Kidney capillary endothelial cell (primary cell): ENCODE data around the gene NR3C2.
"Not testable (repeated sequence)": the region's sequence is repeated elsewhere in the genome, so short reads cannot be mapped to it uniquely, and the experiment has no call there.

Source experiments
- DNase-seq: peaks from one replicate; pipeline ENCODE4 v3.0.0-alpha.2; 2018; ENCODE audit warnings: low spot score

Gene NR3C2

DNA sequence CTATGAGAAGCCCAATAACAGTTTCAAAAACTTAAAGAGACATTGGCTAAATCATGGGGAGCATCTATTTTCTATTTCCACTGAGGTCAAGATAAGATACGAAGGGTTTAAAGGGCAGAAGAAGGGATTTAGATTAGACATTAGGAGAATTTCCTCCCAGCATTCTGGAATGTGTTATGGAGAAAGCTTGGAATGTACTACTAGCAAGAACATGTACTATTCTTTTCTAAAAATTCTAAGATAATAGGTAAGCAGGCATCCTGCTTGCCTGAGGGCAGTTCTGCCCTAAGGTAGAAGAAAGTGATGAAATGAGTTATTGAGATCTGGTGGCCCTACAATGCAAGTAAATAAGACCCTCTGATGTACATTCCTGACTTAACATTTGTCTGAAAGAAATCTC is 279.2 kb downstream of the NR3C2 start:
- DNase-seq, result no peak

DNA sequence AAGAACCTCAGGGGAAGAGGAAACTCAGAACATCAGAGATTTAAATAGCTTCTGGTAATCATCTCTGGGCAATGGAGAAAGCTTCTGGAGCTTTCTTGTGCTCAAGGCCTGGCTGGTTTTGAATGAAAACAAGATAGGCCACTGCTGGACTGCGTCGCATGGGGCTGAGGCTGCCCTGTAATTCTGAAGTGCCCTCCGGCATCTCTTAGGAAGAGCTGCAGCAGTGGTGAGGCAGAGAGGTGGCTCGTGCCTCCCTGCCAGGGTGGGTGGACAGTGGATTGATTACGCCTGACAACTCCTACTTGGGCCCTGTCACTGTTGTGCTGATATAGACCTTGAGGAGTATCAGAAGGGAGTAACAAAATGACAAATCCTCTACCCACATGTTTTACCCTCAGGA is 279.7 kb downstream of the NR3C2 start:
- DNase-seq, result no peak

DNA sequence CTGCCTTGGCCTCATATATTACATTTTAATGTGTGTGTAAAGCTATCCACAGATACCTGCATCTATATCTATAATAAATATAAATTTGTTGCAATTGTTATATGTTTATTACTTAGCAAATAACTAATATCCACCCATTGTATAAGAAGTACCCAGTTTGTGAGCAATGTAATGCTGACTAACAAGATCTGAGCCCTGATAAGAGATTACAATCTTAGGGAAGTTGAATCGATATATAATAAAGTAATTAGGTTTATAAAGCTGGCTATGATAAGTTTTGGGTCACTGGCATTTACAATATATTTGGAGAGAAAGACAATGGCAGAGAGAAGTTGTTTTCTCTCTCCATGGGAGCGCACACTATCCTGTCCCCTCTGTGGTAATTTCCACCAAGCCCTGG is 280.6 kb downstream of the NR3C2 start:
- no peak for DNase-seq

DNA sequence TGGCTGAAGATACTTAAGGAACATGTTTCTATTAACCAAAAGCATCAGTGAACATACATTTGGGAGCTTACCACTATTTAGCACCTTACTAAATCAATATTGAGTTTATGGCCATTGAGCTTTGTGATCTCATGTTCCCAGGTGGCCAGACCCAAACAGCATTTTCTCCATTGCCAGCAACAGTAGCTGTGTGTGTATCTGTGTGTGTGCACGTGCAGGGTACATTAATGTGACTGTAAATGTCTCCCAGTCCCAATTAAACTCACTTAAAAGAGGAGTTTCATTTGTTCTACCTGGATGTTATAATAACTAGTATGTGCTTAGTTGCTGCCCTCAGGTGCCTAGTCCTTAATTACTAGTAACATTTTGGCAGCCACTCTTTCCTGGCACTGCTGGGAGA is 282.4 kb downstream of the NR3C2 start:
- DNase-seq, result no peak

GRCh38 chr4:148154769-148155168 is 287.4 kb downstream of the NR3C2 start:
- DNase-seq, result no peak

GRCh38 chr4:148152868-148153625 is 289.2 kb downstream of the NR3C2 start:
- no peak for DNase-seq

DNA sequence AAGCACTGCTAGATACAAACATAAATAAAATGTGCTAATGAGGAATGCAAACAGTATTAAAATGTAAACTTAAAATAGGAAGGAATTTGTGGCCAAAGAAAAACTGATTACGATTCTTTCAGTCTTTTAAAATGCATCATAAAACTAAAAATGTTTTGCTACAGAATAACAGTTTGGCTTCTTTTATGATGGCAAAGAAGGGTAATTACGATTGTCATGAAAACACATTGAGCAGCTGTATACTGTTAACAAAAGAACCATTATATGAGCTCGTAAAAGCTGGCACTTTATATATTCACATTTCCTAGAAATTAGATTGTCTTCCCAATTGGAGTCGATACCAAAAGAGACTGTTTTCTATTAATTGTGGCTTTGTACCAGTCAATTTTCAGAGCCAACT is 290.4 kb downstream of the NR3C2 start:
- DNase-seq, result no peak

DNA sequence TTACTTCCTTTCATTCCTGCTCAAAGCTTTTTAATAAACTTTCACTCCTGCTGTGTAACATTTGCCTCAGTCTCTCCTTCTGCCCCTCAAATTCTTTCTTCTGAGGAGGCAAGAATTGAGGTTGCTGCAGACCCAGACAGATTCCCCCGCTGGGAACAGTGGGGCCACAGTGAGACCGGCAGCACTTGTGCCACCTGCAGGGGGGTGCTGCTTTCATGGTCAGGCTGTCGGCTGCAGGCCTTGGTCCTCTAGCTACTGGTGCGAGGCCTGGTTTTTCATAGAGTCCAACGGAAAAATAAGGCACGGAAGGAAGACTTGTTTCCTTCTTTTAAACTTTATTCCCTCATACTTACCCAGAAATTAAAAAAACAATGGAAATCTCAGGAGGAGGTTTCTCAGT is 296.7 kb downstream of the NR3C2 start:
- no peak for DNase-seq

DNA sequence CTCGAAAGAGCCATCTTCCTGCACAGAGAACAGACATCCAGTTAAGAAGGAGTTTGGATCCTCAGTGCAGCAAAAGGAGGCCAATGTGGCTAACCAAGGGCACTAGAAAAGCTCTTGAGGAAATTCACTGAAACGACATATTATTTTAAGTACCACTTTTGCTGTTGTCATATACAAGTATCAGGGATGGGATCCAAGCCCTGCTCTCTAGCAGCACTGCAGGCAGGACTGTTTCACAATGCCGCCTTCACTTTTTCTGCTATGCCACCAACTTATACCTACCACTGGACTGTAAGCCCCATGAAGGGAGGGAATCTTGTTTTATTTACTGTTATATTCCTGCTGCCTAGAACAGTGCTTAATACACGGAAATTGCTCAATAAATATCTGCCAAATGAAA is 299.0 kb downstream of the NR3C2 start:
- no peak for DNase-seq

GRCh38 chr4:148141501-148141900 is 300.7 kb downstream of the NR3C2 start:
- DNase-seq, result no peak

GRCh38 chr4:148126825-148127224 is 315.4 kb downstream of the NR3C2 start:
- DNase-seq, result no peak

- no peak for DNase-seq
Measured at GRCh38 chr4:148124512-148124911, 317.7 kb downstream of the NR3C2 start.

DNA sequence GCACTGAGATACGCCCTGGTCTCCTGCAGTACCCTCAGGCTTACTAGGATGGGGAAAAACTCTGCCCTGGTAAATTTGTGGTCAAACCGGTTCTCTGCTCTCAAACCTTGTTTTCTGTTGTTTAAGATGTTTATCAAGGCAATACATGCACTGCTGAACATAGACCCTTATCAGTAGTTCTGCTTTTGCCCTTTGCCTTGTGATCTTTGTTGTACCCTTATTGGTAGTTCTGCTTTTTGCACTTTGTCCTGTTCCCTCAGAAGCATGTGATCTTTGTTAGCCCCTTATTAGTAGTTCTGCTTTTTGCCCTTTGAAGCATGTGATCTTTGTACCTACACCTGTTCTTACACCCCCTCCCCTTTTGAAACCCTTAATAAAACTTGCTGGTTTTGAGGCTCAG is 319.1 kb downstream of the NR3C2 start:
- DNase-seq, result not testable (repeated sequence)

DNA sequence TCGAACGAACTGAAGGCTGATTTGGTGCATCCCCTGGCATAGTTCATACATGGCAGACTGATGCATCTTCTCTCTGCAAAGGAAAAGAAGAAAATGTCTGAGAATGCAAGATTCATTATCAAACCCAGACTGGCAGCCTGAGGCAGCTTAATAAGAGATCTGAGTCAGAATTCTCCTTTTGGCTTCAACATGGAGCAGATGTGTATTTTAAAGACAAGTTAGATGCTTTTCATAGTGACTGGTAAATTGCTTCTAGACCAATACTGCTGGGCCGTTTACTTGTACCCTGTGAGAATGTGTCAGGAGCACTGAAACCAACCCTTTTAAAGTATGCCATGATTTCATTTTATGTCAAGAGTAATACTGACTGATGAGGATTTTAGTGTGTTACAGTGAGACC is 322.0 kb downstream of the NR3C2 start:
- DNase-seq, result no peak

DNA sequence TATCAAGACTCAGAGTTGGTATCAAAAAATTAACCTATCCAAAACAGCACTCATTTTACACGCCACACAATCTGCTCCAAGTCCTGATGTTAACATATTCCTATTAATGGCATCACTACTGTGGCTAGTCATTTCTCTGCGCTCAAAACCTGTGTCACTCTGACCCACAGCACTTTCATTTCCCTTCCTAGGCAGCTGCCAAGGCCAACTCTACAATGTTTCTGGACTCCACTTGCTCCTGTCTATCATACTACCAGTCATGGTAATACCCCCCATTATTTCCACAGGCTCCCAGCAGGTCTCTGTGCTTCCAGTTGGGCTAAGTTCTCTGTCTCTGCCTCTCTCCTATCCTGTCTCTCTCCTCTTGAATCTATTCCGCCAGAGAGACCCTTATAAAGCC is 323.6 kb downstream of the NR3C2 start:
- DNase-seq, result no peak

DNA sequence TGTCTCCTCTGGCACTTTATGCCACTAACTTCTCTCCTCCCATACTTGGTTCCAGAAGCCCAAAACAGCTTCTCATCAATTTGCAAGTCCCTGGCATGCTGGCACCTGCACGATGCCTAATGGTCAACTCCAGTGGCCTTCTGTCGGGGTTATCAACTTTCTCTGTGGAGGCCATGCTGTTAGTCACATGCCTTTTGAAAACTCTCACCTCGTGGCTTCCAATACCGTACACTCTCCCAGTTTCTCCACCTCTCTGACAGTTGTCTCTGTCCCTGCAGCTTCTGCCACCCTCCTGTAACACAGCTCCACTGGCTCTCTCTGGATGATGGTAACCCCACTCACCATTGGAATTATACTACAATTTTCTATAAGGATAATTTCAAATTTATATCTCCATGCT is 324.0 kb downstream of the NR3C2 start:
- DNase-seq, result no peak

DNA sequence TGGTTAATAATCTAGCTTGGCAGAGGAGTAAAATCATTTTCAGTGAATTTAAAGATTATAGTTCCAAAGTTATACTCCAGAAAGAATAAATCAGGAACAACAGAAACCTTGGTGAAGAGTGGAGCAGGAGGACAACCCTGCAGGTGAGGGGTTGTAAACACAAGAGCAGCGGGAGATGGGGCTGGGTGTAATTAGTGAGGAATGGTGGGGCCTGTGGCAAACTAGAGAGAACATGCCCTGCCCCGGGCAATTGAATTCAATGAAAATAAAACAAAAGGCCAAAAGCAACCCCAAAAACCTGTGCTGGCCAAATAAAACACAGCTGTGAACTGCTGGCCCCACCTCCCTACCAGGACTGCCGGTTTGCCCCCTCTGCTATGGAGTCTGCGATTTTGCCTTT is 325.2 kb downstream of the NR3C2 start:
- DNase-seq, result no peak

- DNase-seq, result no peak
Measured at GRCh38 chr4:148116264-148116663, 325.9 kb downstream of the NR3C2 start.

GRCh38 chr4:148114436-148114835 is 327.8 kb downstream of the NR3C2 start:
- no peak for DNase-seq

DNA sequence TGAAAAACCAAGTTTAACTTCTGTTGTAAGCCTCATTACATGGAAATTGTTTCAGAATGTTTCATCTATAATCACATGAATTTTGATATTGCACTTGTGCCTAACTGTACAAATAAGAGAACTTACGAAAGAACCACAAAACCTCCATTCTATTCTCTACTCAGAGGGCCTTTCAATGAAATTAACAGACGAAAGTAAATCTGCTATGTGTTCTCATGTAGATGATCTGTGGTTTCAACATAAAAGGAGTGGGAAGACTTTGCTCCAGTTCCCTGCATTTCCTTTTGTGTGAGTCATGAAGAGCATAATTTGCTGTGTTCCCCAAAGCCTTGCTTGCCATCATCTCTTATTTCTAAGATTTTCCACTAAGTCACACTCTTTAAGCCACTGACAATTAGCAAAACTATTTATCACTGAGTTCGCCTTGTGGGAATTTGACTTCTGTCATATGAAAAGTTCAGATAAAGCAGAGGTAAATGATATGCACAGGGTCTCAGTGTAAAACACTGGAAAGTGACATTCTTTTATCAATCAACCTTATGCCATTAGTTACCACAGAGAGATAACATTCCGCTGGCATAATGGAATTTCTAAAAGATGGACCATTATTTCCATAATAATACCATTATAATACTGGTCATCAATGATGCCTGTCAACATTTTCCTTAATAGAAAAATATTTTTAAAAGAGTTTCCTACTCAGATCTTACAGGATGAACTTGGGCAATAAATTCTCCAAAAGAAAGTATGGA is 329.8 kb downstream of the NR3C2 start:
- DNase-seq, result no peak

DNA sequence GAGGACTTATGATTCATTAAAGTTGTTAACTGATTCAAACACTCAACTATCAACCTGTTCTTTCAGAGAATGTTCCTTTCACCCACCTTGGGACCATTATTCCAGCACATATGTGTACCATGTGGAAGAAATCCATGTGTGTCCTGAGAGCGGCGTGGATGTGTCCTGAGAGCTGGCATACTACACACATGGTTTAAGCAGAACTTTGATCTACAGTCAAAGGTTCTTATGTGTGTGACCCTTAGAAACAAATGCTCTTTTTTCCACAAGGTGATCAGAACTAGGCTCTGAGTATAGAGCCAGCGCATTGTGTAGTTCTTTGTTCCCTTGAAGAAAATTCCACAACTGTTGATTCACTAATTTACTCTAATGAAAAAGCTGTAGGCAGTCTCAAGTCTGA is 332.0 kb downstream of the NR3C2 start:
- no peak for DNase-seq

DNA sequence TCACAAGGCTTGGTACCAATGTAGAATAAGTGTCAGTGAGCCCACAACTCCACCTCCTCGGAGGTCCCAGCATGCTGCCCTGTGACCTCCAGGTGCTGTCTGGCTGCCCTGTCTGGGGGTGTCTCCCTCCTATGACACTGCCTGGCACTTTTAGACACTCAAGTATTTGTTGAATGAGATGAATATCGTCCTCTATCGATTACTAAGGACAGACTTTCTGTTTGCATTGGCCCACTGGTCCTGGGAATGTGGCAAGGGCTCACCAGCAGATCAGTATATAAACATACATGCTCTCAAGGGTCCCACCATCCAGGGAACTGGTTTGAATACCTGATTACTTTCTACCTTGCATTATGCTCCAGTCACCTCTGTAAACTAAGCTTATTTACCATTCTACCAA is 333.0 kb downstream of the NR3C2 start:
- DNase-seq, result no peak

- no peak for DNase-seq
Measured at GRCh38 chr4:148108766-148109165, 333.4 kb downstream of the NR3C2 start.
